OCI-LY3 (cell line): ENCODE data around the gene CEP44.
"Not testable (repeated sequence)": the region's sequence is repeated elsewhere in the genome, so short reads cannot be mapped to it uniquely, and the experiment has no call there.

Source experiments
- H2AFZ ChIP-seq: fragments of 200-600, 300-600 bp; shearing (Covaris generic); 2 replicates; pipeline ENCODE4 v1.6.0; 2014; ENCODE audit warnings: antibody characterized with exemption, low read depth, low read length
- H3K27ac ChIP-seq: fragments of 200-600, 300-600 bp; sonication (generic); 2 replicates; pipeline ENCODE4 v1.5.1; 2014; ENCODE audit warnings: mild to moderate bottlenecking, low read length, moderate library complexity, mixed read lengths
- H3K27me3 ChIP-seq: fragments of 200-600, 300-600 bp; sonication (generic); 2 replicates; pipeline ENCODE4 v1.6.1; 2014; ENCODE audit warnings: low read depth, low read length, mixed read lengths
- H3K36me3 ChIP-seq: fragments of 200-600, 300-600 bp; sonication (generic); replicated peaks from 2 replicates; pipeline ENCODE3; 2014; ENCODE audit warnings: low read depth, low read length, mixed read lengths
- H3K4me1 ChIP-seq: fragments of 300-600, 200-600 bp; sonication (generic); 2 replicates; pipeline ENCODE4 v1.6.1; 2014; ENCODE audit warnings: low read length, mixed read lengths
- H3K4me2 ChIP-seq: fragments of 200-600, 300-600 bp; sonication (generic); 2 replicates; pipeline ENCODE4 v1.6.1; 2014; ENCODE audit warnings: low read length, mixed read lengths
- H3K4me3 ChIP-seq: fragments of 300-600, 200-600 bp; sonication (generic); 2 replicates; pipeline ENCODE4 v1.5.1; 2014; ENCODE audit warnings: antibody characterized with exemption, mild to moderate bottlenecking, low read length, moderate library complexity
- H3K79me2 ChIP-seq: fragments of 300-600, 200-600 bp; shearing (Covaris generic); 2 replicates; pipeline ENCODE4 v1.6.1; 2014; ENCODE audit warnings: mild to moderate bottlenecking, low read length, mixed read lengths
- H3K9ac ChIP-seq: fragments of 300-600, 200-600 bp; shearing (Covaris generic); 2 replicates; pipeline ENCODE4 v1.6.0; 2014; ENCODE audit warnings: mild to moderate bottlenecking, low read length, moderate library complexity
- H3K9me3 ChIP-seq: fragments of 200-600, 300-600 bp; shearing (Covaris generic); 2 replicates; pipeline ENCODE4 v1.6.1; 2014; ENCODE audit warnings: low read length, mixed read lengths; ENCODE audit not compliant: insufficient read depth
- H4K20me1 ChIP-seq: fragments of 200-600, 300-600 bp; sonication (generic); 2 replicates; pipeline ENCODE4 v1.6.1; 2016; ENCODE audit warnings: low read length, mixed read lengths; ENCODE audit not compliant: insufficient read depth
- EZH2phosphoT487 ChIP-seq: fragments of 200-600 bp; shearing (Covaris generic); IDR thresholded peaks from 2 replicates; pipeline ENCODE4 v1.6.1; 2018; ENCODE audit warnings: antibody characterized with exemption, mixed run types, low read depth
- TF ChIP-seq, protein P1 (sequence below): fragments of 200-600, 300-600 bp; sonication (generic); IDR thresholded peaks from 2 replicates; pipeline ENCODE4 v1.5.1; 2014; ENCODE audit warnings: antibody characterized with exemption, low read length, low read depth

CEP44 gene

DNA sequence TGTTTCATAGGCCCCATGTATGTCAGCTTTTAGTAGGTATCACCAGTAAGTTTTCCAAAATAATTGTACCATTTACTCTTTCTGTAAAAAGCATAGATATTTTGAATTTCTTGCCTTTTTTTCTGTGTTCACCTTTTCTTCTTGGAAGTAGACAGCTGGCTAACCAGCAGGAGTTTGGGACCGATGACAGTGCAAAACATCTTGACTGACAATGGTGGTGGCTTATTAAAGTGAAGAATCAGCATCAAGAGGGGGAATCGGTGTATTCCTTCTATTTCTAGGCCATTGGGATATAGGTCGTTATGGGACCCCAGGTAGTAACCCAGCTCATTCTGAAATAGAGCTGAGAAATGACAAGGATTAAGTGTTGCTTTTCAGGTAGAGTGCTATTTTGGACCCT, 3.2 kb downstream of the CEP44 start:
- Histone ChIP-seq H3K4me3 (no peak overlapping the region), H2AFZ (no peak overlapping the region), H3K27ac (no peak overlapping the region), H3K9me3 (peaks cover 11% of the 10 kb centered on the region; the same call in 1 of the 2 replicates), H3K36me3 (peaks cover 23% of the 10 kb centered on the region), H3K79me2 (peaks cover 71% of the 10 kb centered on the region), H3K4me2 (no peak overlapping the region), H3K9ac (no peak overlapping the region), H3K27me3 (no peaks in the 10 kb centered on the region), H4K20me1 (no peaks in the 10 kb centered on the region), H3K4me1 (peaks cover 20% of the 10 kb centered on the region)
- TF ChIP-seq, protein P1, sequence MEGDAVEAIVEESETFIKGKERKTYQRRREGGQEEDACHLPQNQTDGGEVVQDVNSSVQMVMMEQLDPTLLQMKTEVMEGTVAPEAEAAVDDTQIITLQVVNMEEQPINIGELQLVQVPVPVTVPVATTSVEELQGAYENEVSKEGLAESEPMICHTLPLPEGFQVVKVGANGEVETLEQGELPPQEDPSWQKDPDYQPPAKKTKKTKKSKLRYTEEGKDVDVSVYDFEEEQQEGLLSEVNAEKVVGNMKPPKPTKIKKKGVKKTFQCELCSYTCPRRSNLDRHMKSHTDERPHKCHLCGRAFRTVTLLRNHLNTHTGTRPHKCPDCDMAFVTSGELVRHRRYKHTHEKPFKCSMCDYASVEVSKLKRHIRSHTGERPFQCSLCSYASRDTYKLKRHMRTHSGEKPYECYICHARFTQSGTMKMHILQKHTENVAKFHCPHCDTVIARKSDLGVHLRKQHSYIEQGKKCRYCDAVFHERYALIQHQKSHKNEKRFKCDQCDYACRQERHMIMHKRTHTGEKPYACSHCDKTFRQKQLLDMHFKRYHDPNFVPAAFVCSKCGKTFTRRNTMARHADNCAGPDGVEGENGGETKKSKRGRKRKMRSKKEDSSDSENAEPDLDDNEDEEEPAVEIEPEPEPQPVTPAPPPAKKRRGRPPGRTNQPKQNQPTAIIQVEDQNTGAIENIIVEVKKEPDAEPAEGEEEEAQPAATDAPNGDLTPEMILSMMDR: no peak
- no peak for TF ChIP-seq EZH2phosphoT487

DNA sequence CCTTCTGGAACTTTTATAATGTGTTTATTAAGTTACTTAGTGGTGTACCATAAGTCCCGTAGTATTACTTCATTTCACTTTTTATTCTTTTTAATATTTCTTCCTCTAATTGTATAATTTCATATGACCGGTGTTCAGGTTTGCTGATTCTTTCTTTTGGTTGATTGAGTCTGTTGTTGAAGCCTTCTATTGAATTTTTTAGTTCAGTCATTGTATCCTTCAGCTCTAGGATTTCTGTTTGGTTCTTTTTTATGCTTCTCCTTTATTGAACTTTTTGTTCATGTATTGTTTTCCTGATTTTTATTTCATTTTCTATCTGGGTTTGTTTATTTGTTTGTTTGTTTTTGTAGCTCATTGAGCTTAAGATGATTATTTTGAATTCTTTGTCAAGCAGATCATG, 8.8 kb downstream of the CEP44 start:
- H4K20me1 ChIP-seq: no peaks in the 10 kb centered on the region
- H3K4me1 ChIP-seq: no peaks in the 10 kb centered on the region
- TF ChIP-seq, protein P1: no peak
- TF ChIP-seq EZH2phosphoT487: no peak
- H3K36me3 ChIP-seq: peaks cover 40% of the 10 kb centered on the region
- H3K4me3 ChIP-seq: no peak overlapping the region
- no peak overlapping the region for H2AFZ ChIP-seq
- H3K4me2 ChIP-seq: no peak overlapping the region
- no peak overlapping the region for H3K9ac ChIP-seq
- peaks cover 39% of the 10 kb centered on the region for H3K9me3 ChIP-seq
- H3K27ac ChIP-seq: no peak overlapping the region
- peaks cover 42% of the 10 kb centered on the region for H3K79me2 ChIP-seq
- no peaks in the 10 kb centered on the region for H3K27me3 ChIP-seq

DNA sequence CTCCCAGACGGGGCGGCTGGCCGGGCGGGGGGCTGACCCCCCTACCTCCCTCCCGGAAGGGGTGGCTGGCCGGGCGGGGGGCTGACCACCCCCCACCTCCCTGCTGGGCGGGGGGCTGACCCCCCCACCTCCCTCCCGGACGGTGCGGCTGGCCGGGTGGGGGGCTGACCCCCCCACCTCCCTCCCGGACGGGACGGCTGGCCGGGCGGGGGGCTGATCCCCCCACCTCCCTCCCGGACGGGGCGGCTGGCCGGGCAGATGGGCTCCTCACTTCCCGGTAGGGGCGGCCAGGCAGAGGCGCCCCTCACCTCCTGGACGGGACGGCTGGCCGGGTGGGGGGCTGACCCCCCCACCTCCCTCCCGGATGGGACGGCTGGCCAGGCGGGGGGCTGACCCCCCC, 10.9 kb downstream of the CEP44 start:
- H3K36me3 ChIP-seq: peaks cover 44% of the 10 kb centered on the region
- H3K79me2 ChIP-seq: peaks cover 31% of the 10 kb centered on the region
- H3K4me1 ChIP-seq, H3K27ac ChIP-seq, H3K9ac ChIP-seq, H3K27me3 ChIP-seq, H3K4me2 ChIP-seq, H2AFZ ChIP-seq, H4K20me1 ChIP-seq, H3K4me3 ChIP-seq: not testable (repeated sequence)
- H3K9me3 ChIP-seq: peaks cover 39% of the 10 kb centered on the region

DNA sequence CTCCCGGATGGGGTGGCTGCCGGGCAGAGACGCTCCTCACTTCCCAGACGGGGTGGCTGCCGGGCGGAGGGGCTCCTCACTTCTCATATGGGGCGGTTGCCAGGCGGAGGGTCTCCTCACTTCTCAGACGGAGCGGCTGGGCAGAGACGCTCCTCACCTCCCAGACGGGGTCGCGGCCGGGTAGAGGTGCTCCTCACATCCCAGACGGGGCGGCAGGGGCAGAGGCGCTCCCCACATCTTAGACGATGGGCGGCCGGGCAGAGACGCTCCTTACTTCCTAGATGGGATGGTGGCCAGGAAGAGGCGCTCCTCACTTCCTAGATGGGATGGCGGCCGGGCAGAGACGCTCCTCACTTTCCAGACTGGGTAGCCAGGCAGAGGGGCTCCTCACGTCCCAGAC, 11.4 kb downstream of the CEP44 start:
- H3K9me3 ChIP-seq: peaks cover 39% of the 10 kb centered on the region

DNA sequence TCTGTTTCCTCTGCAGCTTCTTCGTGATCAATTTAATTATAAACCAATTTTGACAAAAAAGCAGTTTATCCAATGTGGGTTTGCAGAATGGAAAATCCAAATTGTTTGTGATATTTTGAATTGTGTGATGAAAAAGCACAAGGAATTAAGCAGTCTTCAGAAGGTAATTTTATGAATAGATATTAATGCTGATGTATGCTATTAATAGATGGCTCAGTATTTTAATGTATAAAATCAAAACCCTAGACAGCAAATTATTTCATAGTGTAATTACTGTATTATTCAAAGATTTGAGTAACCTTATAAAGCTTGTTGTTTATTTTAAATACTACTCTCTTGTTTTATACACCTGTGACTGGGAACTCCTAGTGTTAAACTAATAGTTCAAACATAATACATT, 20.0 kb downstream of the CEP44 start:
- H3K79me2 ChIP-seq: no peaks in the 10 kb centered on the region
- peaks cover 13% of the 10 kb centered on the region for H3K4me1 ChIP-seq
- H3K4me2 ChIP-seq: no peak overlapping the region
- no peak overlapping the region for H2AFZ ChIP-seq
- no peaks in the 10 kb centered on the region for H3K9me3 ChIP-seq
- no peak overlapping the region for H3K9ac ChIP-seq
- no peak overlapping the region for H3K4me3 ChIP-seq
- no peak overlapping the region for H3K27ac ChIP-seq
- no peak for TF ChIP-seq EZH2phosphoT487
- TF ChIP-seq, protein P1: no peak
- peaks cover 27% of the 10 kb centered on the region for H3K36me3 ChIP-seq
- H3K27me3 ChIP-seq: no peaks in the 10 kb centered on the region
- H4K20me1 ChIP-seq: no peaks in the 10 kb centered on the region

More for the DNA sequence above, 11.4 kb downstream of the CEP44 start:
- not testable (repeated sequence) for H4K20me1 ChIP-seq, H2AFZ ChIP-seq, H3K4me2 ChIP-seq, H3K4me1 ChIP-seq, H3K4me3 ChIP-seq, H3K27ac ChIP-seq, H3K27me3 ChIP-seq, H3K9ac ChIP-seq
- Histone ChIP-seq H3K79me2 (peaks cover 26% of the 10 kb centered on the region), H3K36me3 (peaks cover 48% of the 10 kb centered on the region)
